ENCODE results near the gene NOLC1. TPM values are rescaled to one million over a fixed set of nuclear protein-coding genes. Genes with fewer than 3 reads are reported as not detected.

The NOLC1 gene
- total RNA-seq = 48.9 TPM

DNA sequence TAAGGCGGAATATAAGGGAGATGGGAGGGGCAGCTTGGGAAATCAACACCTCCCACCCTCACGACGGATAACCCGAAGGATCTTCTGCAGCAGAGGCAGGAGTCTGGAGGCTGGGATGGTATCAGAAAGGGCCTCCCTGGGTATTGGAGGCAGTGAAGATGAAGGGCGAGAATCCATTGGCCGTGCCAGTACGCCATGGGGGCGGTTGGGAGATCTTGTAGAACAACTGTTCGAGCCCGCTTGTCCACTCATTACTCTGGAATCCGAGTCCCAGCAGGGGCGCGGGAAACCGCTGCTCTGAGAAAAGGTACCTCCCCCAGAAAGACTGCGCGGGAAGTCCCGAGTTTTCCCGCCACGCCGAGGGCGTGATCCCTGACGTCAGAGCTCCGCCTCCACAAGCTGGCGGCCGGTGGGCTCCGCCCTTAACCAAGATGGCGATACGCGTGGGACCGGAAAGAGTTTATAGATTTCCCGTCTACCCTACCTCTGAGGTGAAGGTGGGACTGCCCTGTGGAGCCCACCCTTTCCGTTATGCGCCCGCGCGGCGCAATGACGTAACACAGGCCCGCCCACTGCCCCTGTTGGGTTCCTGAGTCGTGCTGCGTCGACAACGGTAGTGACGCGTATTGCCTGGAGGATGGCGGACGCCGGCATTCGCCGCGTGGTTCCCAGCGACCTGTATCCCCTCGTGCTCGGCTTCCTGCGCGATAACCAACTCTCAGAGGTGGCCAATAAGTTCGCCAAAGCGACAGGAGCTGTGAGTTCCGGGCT is at the start of gene NOLC1:
Gene NOLC1 (plus strand): TSS at position 616 of the 771 bp plus-strand sequence. CDS start 22 bp downstream, at position 638.

DNA sequence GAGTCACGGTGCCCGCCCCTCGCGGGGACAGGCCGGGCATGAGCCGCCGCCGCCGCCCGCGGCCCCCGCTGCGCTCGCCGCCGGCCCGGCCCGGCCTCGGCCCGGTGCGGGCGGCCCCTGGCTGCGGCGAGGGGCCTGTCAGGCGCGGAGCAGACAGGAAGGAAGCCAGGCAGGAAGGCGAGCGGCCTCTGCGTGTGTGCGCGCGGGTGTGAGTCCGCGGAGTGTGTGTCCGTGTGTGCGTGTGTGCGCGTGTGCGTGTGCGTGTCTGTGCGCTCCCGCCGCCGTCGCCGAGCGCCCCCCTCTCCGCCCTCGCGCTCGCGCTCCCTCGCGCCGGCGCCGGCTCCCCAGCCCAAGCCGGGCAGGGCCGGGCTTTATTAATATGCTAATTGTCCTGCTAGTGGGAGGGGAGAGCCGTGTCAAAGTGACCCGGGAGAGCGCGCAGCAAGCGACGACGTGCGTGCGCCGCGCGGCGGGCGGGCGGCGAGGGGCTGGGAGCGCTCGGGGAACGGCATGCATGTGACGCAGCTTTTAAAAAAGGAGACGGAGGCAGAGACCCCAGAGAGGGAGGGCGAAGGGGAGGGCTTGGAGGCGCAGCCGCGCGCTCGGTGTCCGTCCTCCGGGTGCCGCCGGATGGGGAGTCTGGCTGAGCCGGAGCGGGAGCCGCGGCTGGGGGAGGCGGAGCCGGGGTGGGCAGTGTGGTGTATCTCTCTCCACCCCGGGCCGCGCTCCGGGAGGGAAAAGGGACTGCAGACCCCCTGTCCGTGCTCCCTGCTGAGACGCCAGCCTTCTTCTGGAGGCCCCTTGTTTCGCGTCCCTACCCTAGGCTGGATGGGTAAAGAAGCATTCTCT is 31.8 kb upstream of the NOLC1 start, which contains the start of gene LDB1:
Gene LDB1 (minus strand): TSS at position 227 of the 849 bp plus-strand sequence. CDS start 258 bp downstream, outside the sequence.

DNA sequence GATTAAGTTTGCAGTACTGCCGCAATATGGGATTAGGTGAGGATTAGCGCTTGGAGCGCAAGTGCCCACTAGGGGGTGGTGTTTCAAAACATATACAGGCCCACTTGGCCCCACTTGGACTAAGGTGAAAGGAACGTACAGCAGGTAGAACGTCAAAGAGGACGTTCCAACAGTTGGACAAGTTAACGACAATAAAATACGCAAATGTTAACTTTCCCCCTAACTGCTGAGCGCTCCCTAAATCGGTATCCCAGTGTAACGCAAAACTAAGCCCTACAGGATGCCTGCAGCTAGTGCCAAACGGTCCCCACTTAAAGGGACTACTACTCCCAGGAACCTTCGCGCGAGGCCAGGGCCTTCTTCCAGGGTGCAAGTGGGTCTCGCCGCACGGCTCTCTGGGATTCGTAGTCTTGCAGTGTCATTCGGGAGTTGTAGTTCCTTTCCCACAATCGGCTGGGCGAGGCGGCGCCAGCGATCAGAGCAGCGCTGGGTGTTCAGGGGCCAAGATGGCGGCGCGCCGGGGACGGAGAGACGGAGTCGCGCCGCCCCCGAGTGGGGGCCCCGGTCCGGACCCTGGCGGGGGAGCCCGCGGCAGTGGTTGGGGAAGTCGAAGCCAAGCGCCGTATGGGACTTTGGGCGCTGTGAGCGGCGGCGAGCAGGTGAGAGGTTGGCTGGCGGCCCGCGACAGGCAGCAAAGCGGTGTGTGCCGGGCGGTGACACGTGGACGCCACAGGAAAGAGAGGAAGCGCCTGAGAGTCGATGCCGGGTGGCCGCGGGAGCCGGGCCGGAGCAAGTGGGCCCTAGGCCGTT is 19.4 kb upstream of the NOLC1 start, which contains the start of gene PPRC1:
Gene PPRC1 (plus strand): TSS at position 478 of the 810 bp plus-strand sequence. CDS start 29 bp downstream, at position 507.

Other genes starting within 250 kb of the NOLC1 start
- 22.6 TPM for gene ARMH3, start 96.2 kb upstream of the NOLC1 start, total RNA-seq
- gene HPS6, start 87.0 kb upstream of the NOLC1 start, total RNA-seq = 12.9 TPM
- 63.4 TPM for gene LDB1, start 32.0 kb upstream of the NOLC1 start, total RNA-seq
- gene PPRC1, start 19.3 kb upstream of the NOLC1 start, total RNA-seq = 9.5 TPM
- gene ELOVL3, start 73.9 kb downstream of the NOLC1 start, total RNA-seq = 0.92 TPM
- 0.69 TPM for gene PITX3, start 89.1 kb downstream of the NOLC1 start, total RNA-seq
- gene GBF1, start 93.1 kb downstream of the NOLC1 start, total RNA-seq = 31.8 TPM
- 1.6 TPM for gene NFKB2, start 243.3 kb downstream of the NOLC1 start, total RNA-seq